Activated CD8-positive, alpha-beta memory T cell treated with anti-CD3 and anti-CD28 coated beads, Interleukin-2, amount 50 U/mL, for 24 hours (primary cell): ENCODE results near the gene PLA2G2C.
A peak's percentile ranks its signal among the peaks of the same experiment; 100 is the strongest.

Source experiments
- DNase-seq: peaks from one replicate; pipeline ENCODE4 v3.0.0-alpha.2; 2020; ENCODE audit errors: extremely low read depth

Gene PLA2G2C

GRCh38 chr1:20152599-20152930 lies 33.8 kb downstream of the PLA2G2C start:
- no peak for DNase-seq

DNA sequence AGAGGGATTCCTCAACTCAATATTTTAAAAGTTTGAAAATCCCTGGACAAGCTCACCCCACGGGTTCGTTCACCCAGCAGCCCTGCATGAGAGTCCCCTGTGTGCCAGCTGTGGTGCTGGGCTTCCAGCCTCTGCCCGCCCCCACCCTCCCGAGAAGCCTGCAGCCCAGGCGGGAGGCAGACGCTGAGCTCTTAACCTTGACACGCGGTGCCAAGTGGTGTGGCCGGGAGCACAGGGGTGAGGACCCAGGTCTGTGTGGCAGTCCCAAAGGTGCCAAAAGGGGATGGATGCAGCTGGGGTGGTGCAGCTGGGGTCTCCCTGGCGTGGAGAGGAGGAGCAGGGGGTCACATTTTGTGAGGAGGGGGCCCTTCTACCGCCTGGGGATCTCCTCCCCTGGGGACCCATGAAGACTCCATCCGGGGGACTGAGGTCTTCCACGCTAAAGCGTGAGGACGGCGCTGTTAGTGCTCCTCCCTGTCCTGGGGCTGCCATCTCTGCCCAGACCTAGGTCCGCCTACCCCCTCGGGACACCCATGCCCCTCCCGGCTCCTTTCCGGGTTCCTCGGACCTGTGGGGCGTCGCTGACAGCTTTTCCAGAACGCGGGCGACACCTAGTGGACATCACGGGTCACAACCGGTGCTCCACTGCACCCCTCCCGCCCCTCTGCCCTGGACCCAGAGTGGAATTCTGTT lies 34.3 kb downstream of the PLA2G2C start:
- peak; percentile 51 for DNase-seq

GRCh38 chr1:20150969-20151368 lies 35.3 kb downstream of the PLA2G2C start:
- no peak for DNase-seq

GRCh38 chr1:20150326-20150705 lies 36.0 kb downstream of the PLA2G2C start:
- no peak for DNase-seq

DNA sequence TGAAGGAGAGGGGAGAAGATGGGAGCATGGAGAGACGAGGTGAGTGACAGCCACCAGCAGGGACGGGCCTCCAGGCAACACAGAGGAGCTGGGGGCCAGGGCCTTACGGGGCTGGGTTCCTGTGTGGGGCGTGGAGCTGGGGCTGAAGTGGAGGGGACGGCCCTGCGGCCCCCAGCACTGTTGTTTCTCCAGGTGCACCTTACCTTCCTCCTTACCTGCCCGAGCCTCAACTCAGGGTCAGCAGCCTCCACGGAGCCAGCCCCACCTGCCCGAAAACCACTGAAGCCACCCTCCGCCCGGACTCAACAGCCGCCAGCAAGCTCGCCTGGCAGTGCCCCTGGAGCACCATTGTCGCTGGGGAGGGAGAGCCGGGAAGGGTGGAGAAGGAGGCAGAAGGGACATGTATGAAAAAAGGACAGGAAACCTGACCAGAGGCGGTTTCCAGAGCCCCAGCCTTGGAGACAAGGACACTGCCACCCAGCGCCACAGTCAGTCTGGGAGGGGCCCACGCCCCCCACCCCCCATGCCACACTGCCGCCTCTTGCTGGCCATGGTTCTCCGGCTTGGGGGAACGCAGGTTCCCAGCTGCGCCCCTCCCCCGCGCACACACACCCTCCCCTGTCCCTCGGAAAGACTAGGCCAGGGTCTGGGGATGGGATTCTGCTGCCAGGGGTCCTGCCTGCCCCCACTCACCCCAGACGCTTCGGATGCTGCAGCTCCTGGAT lies 36.6 kb downstream of the PLA2G2C start:
- DNase-seq, result no peak

DNA sequence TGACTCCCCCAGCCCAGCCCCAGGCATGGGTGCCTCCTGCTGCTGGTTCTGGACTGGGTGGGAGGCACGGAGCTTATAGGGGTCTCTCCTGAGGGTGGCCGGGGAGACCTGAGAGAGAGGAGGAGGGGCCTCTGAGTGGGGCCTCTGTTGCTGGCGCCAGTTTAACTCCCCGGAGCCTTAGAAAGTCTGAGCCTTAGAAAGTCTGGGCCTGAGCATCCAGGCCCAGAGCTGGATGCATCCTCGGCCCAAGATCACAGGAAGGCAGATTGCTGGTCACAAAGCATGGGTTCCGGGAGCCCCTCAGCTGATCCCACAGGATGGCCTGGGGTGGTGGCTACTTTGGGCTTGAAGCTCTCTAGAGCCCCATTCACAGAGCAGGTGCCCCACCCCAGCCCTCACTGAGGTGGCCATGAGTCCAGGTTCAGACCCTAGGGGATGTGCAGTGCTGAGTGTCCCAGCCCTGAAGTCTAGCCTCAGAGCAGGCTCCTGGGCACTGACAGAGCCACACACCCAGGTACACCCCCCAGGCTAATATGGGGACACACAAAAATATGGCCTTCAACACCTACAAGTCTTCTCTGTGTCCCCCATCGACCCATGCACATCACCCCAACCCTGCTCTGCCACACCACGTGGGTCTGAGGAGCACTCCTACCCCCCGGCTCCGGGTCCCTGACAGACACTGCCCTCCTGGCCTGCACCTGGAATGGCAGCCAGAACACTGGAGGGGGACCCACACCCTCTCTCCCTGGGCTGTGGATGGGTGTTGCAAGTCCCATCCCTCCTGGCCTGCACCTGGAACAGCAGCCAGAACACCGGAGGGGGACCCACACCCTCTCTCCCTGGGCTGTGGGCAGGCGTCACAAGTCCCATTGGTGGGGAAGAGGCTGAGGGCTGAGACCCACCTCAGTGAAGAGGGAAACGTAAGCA lies 37.5 kb downstream of the PLA2G2C start:
- DNase-seq, result no peak

GRCh38 chr1:20147846-20148570 lies 38.3 kb downstream of the PLA2G2C start:
- DNase-seq, result no peak

DNA sequence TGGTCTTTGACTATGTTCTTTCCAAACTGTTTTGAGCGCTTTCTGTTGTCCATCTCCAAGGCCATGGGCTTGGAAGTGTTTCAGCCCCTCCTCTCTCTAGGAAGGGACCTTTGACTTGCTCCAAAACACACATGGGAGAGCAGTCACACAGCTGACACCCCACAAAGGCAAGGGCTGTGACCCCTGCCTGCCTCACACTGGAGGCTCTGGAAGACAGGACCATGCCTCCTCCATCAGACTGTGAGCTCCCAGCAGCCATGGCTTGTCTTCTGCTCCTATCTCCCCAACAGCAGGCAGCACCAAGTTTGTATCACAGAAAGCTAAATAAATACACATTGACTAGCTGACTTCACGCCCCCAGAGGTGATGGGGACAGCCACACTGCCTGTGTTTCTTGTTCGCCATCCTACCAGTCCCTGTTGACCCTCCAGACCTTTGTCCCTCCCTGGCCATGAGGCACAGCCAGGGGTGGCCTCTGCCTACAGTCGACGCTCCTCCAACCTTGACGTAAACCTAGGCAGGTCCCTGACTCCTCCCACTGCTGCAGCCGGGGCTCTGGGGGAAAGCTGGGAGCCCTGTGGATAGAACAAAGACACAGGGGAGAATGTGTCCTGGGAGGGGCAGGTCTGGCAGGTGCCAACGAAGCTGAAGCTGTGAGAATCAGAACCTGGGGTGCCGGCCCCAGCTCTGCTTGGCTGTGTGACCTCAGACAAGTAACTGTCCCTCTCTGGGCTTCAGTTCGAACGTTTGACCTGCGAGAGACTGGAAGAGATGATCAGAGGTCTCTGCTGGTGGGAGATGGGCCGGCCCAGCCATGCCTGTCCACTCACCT lies 42.4 kb downstream of the PLA2G2C start:
- DNase-seq, result no peak

- no peak for DNase-seq
Observed at GRCh38 chr1:20143318-20143717, 43.0 kb downstream of the PLA2G2C start.

GRCh38 chr1:20142001-20142710 lies 44.2 kb downstream of the PLA2G2C start:
- no peak for DNase-seq

DNA sequence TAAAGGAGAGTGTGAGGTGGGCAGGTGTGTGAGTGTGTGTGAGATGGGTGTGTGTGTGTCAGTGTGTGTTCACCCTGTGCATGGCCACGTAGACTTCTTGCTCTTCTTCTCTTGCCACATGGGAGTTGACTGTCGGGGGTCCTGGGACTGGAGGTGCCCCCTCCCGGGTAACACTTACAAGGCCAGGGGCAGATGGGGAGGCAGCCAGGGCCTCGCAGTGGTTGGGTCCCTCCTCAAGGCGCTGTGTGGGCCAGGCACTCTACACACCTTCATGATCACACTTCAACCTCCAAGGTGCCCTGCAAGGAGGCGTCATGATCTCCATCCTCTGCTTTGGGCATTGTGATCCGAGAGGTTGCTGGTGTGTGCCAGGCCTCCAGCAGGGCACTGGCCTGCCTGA lies 44.9 kb downstream of the PLA2G2C start:
- no peak for DNase-seq

- DNase-seq, result no peak
Observed at GRCh38 chr1:20141001-20141400, 45.3 kb downstream of the PLA2G2C start.

DNA sequence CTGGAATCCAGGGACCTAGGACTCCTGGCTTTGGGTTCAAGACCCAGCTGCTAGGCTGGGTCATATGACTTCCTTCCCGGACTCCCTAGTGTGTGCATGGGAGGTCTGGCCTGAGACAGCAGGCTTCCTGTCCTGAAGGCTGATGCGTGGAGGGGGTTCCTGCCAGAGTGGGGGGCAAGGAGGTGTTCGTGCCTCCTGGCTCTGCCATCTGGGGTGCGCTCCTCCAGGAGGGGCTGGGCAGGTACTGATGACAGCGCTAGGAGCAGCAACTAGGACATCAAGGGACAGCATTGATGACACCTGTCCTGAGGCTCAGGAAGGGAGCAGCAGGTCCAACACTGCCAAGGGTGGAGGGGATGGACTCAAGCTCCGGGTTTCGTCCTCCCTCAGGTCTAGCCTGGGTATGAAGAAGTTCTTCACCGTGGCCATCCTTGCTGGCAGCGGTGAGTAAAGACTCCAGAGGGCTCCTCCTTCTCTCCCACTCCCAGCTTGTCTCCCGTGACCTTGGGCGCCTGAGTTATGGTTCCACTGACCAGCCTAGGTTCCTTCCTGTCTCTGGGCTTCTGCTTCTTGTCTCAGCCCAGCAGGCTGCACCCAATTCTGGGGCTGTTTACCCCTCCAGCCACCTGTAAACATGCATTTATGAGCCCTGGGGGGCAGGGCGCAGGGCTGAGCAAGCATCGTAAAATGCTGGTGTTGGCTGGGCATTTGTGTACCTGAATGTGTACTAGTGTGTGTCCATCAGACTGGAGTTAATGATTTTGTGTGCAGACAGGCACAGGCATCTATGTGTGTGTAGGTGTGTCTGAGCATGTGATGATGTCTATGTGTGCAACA lies 46.3 kb downstream of the PLA2G2C start:
- DNase-seq, result no peak

- DNase-seq, result no peak
Observed at GRCh38 chr1:20138961-20139550, 47.3 kb downstream of the PLA2G2C start, which contains the start of gene PLA2G2F. TSS of gene PLA2G2F (plus strand) at chr1:20139323. CDS start at chr1:20139428, 105 bp downstream.

- DNase-seq, result no peak
Observed at GRCh38 chr1:20138346-20138745, 48.0 kb downstream of the PLA2G2C start.

DNA sequence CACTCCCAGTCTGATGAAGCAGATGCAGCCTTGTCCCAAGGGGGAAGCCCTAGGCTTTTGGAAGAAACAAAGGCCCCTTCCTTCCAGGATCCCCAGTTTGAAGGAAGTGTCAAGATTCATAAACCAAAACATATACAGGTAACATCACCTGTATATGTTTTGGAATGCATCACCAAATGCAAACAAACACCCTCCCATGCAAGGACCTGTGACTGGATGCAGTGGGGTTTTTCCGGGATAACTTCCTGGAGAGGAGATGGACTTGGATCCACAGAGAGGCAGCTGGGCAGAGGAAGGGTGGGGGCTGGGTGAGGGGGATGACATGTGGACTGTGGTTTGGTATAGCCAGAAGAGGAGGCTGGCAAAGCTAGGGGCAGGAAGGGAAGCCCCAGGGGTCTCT lies 48.7 kb downstream of the PLA2G2C start:
- no peak for DNase-seq

- no peak for DNase-seq
Observed at GRCh38 chr1:20137055-20137454, 49.3 kb downstream of the PLA2G2C start.

- DNase-seq, result no peak
Observed at GRCh38 chr1:20136249-20136648, 50.1 kb downstream of the PLA2G2C start.

DNA sequence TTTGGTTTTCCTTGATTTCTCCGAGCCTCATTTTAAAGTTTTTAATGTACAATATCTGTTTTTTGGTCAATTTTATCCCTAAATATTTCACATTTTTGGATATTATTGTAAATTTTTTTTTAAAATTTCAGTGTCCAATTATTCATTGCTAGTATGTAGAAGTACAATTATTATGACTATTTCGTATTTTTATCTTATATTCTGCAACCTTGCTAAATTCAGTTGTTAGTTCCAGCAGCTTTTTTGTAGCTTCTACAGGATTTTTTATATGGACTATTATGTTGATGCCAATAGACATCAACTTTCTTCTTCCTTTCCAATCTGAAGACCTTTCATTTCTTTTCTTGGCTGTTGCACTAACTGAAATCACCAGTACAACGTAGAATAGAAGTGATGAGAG lies 51.3 kb downstream of the PLA2G2C start:
- no peak for DNase-seq
